Sigmoid colon (tissue), 7 donors: Measurements from ENCODE around the gene EIF3L. TPM values are rescaled to one million over a fixed set of nuclear protein-coding genes. Genes with fewer than 3 reads are reported as not detected.
"Not testable (repeated sequence)": the region's sequence is repeated elsewhere in the genome, so short reads cannot be mapped to it uniquely, and the experiment has no call there.

Experiments
- DNase-seq: peaks from one replicate; pipeline ENCODE4 v3.0.0-alpha.2; 2019
- H3K27ac ChIP-seq, 4 donors: fragments of 200-600 bp; sonication (generic); one replicate each; pipeline ENCODE4 v1.5.1; 2016 to 2019; ENCODE audit warnings: mild to moderate bottlenecking in 1 of 4
- H3K27me3 ChIP-seq, 3 donors: fragments of 200-600 bp; sonication (generic); one replicate each; pipeline ENCODE4 v1.5.1; 2019; ENCODE audit warnings: mild to moderate bottlenecking in 1 of 3
- H3K36me3 ChIP-seq, 4 donors: fragments of 200-600 bp; sonication (generic); one replicate each; pipeline ENCODE4 v1.5.1; 2016 to 2019
- H3K4me1 ChIP-seq, 4 donors: fragments of 200-600 bp; sonication (generic); one replicate each; pipeline ENCODE4 v1.5.1; 2017 to 2019
- H3K4me3 ChIP-seq, 4 donors: fragments of 200-600 bp; sonication (generic); one replicate each; pipeline ENCODE4 v1.5.1; 2017 to 2019; ENCODE audit warnings: mild to moderate bottlenecking in 2 of 4, moderate library complexity in 1 of 4
- H3K9me3 ChIP-seq, 4 donors: fragments of 200-600 bp in 3 of 4; sonication (generic) in 3 of 4; one replicate each; pipeline versions ENCODE4 v1.5.1 to v1.6.1; 2013 to 2019
- EP300 ChIP-seq, 4 donors: sonication (generic); formaldehyde crosslinking; IDR thresholded peaks; one replicate each; pipeline ENCODE4 v1.6.1; 2017; ENCODE audit warnings: antibody characterized with exemption in 4 of 4
- POLR2A ChIP-seq, 2 donors: fragments of 450-650 bp; IDR thresholded peaks; one replicate each; pipeline ENCODE4 v1.6.1; 2016; ENCODE audit warnings: antibody characterized with exemption in 2 of 2, mild to moderate bottlenecking in 2 of 2, moderate library complexity in 2 of 2
- POLR2AphosphoS5 ChIP-seq, 4 donors: sonication (generic); formaldehyde crosslinking; IDR thresholded peaks; one replicate each; pipeline ENCODE4 v1.6.1; 2017; ENCODE audit warnings: antibody characterized with exemption in 4 of 4
- WGBS, 2 donors: extraction: QIAGEN DNeasy Blood & Tissue Kit; methylation state at CpG; one replicate each; pipeline ENCODE4 v1.1.7; 2013; 5-methylcytosine and 5-hydroxymethylcytosine counted together
- intact Hi-C: fragments of 100-400 bp; cut with DNase I; formaldehyde crosslinking; loops from one replicate; pipeline ENCODE4 v1.15.1; 2023
- polyA plus RNA-seq, 3 donors: library from polyadenylated mRNA; stranded (reverse); fragments of 200-250 nt; gene quantifications; one replicate each; pipeline ENCODE4 v1.2.3, GENCODE V29; 2013
- total RNA-seq, 4 donors: library from RNA; depleted of rRNA; stranded (reverse); fragments of >200 nt; gene quantifications; one replicate each; pipeline ENCODE4 v1.1.0, GENCODE V29; 2016
- TF ChIP-seq, protein P1 (sequence below), 4 experiments: fragments of 450-650 bp in 3 of 4; fragments of 200-600 bp in 1 of 4; IDR thresholded peaks; one replicate each; pipeline ENCODE4 v1.5.1; 2016 to 2019; ENCODE audit warnings: antibody characterized with exemption in 4 of 4, mild to moderate bottlenecking in 3 of 4, moderate library complexity in 2 of 4
- donor health status: healthy with polysubstance abuse.
- donor health status: Bipolar disorder and iron deficiency.
- donor health status: healthy.

The EIF3L gene
- total RNA-seq (100 to 1,000 TPM; 366 to 628 (median 532) TPM), polyA plus RNA-seq (100 to 1,000 TPM; 198 to 331 (median 307) TPM)

DNA sequence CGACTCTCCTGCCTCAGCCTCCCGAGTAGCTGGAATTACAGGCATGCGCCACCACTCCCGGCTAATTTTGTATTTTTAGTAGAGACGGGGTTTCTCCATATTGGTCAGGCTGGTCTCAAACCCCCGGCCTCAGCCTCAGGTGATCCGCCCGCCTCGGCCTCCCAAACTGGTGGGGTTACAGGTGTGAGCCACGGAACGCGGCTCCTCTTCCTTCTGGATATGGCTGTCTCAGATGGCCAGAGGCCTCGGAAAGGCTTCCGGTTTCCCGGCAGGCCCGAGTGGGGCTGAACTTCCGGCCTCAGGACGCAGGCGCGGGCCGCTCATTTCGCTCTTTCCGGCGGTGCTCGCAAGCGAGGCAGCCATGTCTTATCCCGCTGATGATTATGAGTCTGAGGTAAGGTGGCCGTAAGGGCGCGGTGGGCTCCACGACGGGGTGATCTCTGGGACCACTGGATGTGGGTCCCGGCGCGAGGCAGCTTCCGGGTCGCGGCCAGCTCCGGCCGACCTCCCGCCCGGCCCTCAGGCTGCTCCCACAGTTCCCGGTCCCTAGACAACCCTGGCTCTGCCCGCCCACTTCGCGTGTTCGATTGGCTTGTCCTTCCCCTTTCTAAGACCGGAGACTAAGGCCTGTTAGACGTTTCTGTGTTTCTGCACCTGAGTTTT is at the start of gene EIF3L:
Gene EIF3L (plus strand): TSS at position 331 of the 663 bp plus-strand sequence. CDS start 31 bp downstream, at position 362.
- peaks cover 0 to 35% (median 25%) of the 10 kb centered on the region in 4 donors for H3K4me1 ChIP-seq
- H3K36me3 ChIP-seq: peaks cover 0 to 27% (median 18%) of the 10 kb centered on the region in 4 donors
- H3K27ac ChIP-seq: peak within 1 kb of the TSS; percentile 85 to 90 (median 89)
- no peaks in the 10 kb centered on the region for H3K27me3 ChIP-seq
- peak within 1 kb of the TSS; percentile 56 to 92 (median 76) for H3K4me3 ChIP-seq
- WGBS, 2 donors: 1% methylated on average over 49 of the region's 49 CpGs
- DNase-seq: peak; percentile 95
- TF ChIP-seq POLR2A (IDR thresholded peaks at IDR 0.05): peak; percentile 83 to 91
- TF ChIP-seq, protein P1, sequence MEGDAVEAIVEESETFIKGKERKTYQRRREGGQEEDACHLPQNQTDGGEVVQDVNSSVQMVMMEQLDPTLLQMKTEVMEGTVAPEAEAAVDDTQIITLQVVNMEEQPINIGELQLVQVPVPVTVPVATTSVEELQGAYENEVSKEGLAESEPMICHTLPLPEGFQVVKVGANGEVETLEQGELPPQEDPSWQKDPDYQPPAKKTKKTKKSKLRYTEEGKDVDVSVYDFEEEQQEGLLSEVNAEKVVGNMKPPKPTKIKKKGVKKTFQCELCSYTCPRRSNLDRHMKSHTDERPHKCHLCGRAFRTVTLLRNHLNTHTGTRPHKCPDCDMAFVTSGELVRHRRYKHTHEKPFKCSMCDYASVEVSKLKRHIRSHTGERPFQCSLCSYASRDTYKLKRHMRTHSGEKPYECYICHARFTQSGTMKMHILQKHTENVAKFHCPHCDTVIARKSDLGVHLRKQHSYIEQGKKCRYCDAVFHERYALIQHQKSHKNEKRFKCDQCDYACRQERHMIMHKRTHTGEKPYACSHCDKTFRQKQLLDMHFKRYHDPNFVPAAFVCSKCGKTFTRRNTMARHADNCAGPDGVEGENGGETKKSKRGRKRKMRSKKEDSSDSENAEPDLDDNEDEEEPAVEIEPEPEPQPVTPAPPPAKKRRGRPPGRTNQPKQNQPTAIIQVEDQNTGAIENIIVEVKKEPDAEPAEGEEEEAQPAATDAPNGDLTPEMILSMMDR (IDR thresholded peaks at IDR 0.05): no peak
- peak in 1 of 4 donors; percentile 11 for TF ChIP-seq EP300 (IDR thresholded peaks at IDR 0.05)
- TF ChIP-seq POLR2AphosphoS5 (IDR thresholded peaks at IDR 0.05): peak; percentile 94 to 98 (median 96)
- intact Hi-C loops: loop anchor here (10.0 kb wide), 1 partner anchor 336 kb away; the partner anchor contains the start of gene PLA2G6
- H3K9me3 ChIP-seq: no peaks in the 10 kb centered on the region

DNA sequence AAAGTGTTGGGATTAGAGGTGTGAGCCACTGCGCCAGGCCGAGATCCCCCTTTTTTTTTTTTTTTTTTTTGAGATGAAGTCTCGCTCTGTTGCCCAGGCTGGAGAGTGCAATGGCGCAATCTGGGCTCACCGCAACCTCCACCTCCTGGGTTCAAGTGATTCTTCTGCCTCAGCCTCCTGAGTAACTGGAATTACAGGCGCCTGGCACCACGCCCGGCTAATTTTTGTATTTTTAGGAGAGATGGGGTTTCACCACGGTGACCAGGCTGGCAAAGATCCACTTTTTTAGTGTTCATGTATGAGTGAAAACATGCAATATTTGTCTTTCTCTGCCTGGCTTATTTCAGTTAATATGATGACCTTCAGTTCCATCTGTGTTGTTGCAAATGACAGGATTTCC is 49.2 kb upstream of the EIF3L start:
- DNase-seq, H3K27ac ChIP-seq, H3K36me3 ChIP-seq, H3K27me3 ChIP-seq, H3K9me3 ChIP-seq, H3K4me3 ChIP-seq: not testable (repeated sequence)
- intact Hi-C loops: loop anchor here (5.0 kb wide), 1 partner anchor 113 kb away; the partner anchor contains the start of gene NOL12
- WGBS, 2 donors: 74 to 83% methylated on average over 9 of the region's 9 CpGs
- peaks cover 0 to 29% (median 23%) of the 10 kb centered on the region in 4 donors for H3K4me1 ChIP-seq

DNA sequence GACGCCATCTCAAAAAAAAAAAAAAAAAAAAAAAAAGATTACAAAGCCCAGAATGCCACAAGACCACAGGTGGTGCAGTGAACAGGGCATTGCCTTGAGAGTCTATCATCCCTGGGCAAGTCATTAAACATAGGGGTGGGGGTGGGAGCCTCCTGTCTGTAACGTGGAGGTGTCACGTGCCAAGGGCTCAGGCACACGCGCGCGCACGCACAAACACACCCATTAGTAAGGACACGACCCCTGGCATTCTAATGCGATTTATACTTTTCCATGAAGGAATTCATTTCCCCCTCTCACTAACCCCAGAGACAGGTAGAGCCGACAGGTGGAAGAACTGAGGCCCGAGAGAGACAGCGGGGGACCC is 47.3 kb upstream of the EIF3L start:
- peak overlapping the region in 3 of 4 donors; percentile 68 to 96 (median 93) for H3K27ac ChIP-seq
- intact Hi-C loops: loop anchor here (5.0 kb wide), 1 partner anchor 115 kb away; the partner anchor contains the start of gene NOL12
- TF ChIP-seq EP300 (IDR thresholded peaks at IDR 0.05): no peak
- TF ChIP-seq, protein P1 (IDR thresholded peaks at IDR 0.05): no peak
- TF ChIP-seq POLR2A (IDR thresholded peaks at IDR 0.05): no peak
- TF ChIP-seq POLR2AphosphoS5 (IDR thresholded peaks at IDR 0.05): no peak
- 1 to 3% methylated on average over 13 of the region's 13 CpGs for WGBS, 2 donors
- peaks cover 0 to 46% (median 30%) of the 10 kb centered on the region in 4 donors for H3K4me1 ChIP-seq
- H3K9me3 ChIP-seq: no peaks in the 10 kb centered on the region
- H3K4me3 ChIP-seq: peak overlapping the region; percentile 44 to 70 (median 59)
- H3K36me3 ChIP-seq: no peaks in the 10 kb centered on the region
- DNase-seq: no peak
- no peaks in the 10 kb centered on the region for H3K27me3 ChIP-seq

DNA sequence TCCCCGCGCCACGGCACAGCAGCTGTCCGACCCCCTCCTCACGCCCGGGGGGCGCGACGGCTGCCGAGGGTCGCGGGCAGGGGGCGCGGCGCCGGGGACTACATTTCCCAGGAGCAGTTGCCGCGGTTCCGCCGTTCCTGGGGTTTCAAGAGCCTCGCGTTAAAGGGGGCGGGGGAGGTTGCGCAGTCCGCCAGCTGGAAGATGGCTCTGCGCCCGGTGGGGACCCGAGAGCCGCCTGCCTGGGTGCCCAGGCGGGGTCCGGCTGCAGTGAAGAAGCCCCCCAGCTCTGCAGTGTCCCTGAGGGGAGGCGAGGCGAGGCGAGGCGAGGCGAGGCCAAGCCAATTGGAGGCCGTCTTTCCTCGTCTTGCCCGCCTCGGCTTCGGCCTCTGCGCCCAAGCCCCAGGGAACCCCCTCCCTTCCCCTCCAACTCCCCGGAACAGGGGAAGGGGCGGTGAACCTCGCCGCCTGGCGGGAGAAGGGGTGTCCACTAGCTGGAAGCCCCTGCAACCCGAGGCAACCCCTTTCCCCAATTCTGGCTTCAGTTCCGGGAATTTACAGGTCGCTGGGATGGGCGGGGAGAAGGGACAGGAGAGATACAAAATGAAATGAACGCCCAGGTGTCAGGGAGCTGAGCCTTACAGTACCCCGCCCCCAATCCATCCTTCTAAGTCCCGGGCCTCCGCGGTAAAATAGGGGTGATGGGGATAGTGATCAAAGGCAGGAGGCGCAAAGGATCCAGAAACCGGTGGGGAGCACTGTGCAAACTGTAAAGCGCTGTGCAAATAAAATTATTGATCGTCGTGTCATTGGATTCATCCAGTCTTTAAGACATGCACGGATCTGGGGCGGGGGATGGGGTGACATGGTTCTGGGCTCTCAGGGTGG is 46.7 kb upstream of the EIF3L start:
- no peaks in the 10 kb centered on the region for H3K36me3 ChIP-seq
- peak; percentile 83 for DNase-seq
- peak overlapping the region; percentile 44 to 70 (median 59) for H3K4me3 ChIP-seq
- 1 to 2% methylated on average over 63 of the region's 63 CpGs for WGBS, 2 donors
- peaks cover 0 to 51% (median 30%) of the 10 kb centered on the region in 4 donors for H3K4me1 ChIP-seq
- TF ChIP-seq, protein P1 (IDR thresholded peaks at IDR 0.05): no peak
- TF ChIP-seq POLR2A (IDR thresholded peaks at IDR 0.05) (peak; percentile 26 to 58), POLR2AphosphoS5 (IDR thresholded peaks at IDR 0.05) (peak; percentile 25 to 82 (median 72))
- intact Hi-C loops: loop anchor here (5.0 kb wide), 1 partner anchor 115 kb away; the partner anchor contains the start of gene NOL12
- H3K27ac ChIP-seq: peak overlapping the region in 3 of 4 donors; percentile 68 to 96 (median 93)
- no peaks in the 10 kb centered on the region for H3K27me3 ChIP-seq
- H3K9me3 ChIP-seq: no peaks in the 10 kb centered on the region
